MM.1S (cell line): Measurements from ENCODE around the gene HSD17B4.
"Not testable (repeated sequence)": the region's sequence is repeated elsewhere in the genome, so short reads cannot be mapped to it uniquely, and the experiment has no call there.

Experiments
- DNase-seq: peaks from one replicate; pipeline ENCODE4 v3.0.0-alpha.2; 2015
- H2AFZ ChIP-seq: fragments of 300-600 bp; sonication (generic); 2 replicates; pipeline ENCODE4 v1.6.0; 2016; ENCODE audit warnings: antibody characterized with exemption, low read length
- H3F3A ChIP-seq: fragments of 300-600 bp; sonication (generic); 2 replicates; pipeline ENCODE4 v1.6.1; 2016; ENCODE audit warnings: mild to moderate bottlenecking, antibody characterized with exemption, low read length, moderate library complexity, mixed read lengths; ENCODE audit not compliant: insufficient read depth
- H3K27ac ChIP-seq: fragments of 300-600 bp; sonication (generic); 2 replicates; pipeline ENCODE4 v1.5.1; 2016; ENCODE audit warnings: mild to moderate bottlenecking, low read length
- H3K27me3 ChIP-seq: fragments of 300-600 bp; sonication (generic); replicated peaks from 2 replicates; pipeline ENCODE4 v1.6.0; 2016; ENCODE audit warnings: low read length; ENCODE audit not compliant: insufficient read depth
- H3K36me3 ChIP-seq: fragments of 300-600 bp; sonication (generic); replicated peaks from 2 replicates; pipeline ENCODE4 v1.6.1; 2016; ENCODE audit warnings: mild to moderate bottlenecking, low read length, mixed read lengths; ENCODE audit not compliant: insufficient read depth
- H3K4me1 ChIP-seq: fragments of 300-600 bp; sonication (generic); 2 replicates; pipeline ENCODE4 v1.6.1; 2016; ENCODE audit warnings: low read length, mixed read lengths
- H3K4me2 ChIP-seq: fragments of 300-600 bp; sonication (generic); 2 replicates; pipeline ENCODE4 v1.6.0; 2016; ENCODE audit warnings: low read depth, low read length
- H3K4me3 ChIP-seq: fragments of 300-600 bp; sonication (generic); 2 replicates; pipeline ENCODE4 v1.5.1; 2016; ENCODE audit warnings: low read length, mixed read lengths
- H3K79me2 ChIP-seq: fragments of 300-600 bp; sonication (generic); 2 replicates; pipeline ENCODE4 v1.6.1; 2016; ENCODE audit warnings: mixed run types, low read length, mixed read lengths
- H3K9ac ChIP-seq: fragments of 300-600 bp; sonication (generic); 2 replicates; pipeline ENCODE4 v1.6.1; 2016; ENCODE audit warnings: low read length, mixed read lengths
- H3K9me2 ChIP-seq: fragments of 300-600 bp; sonication (generic); replicated peaks from 2 replicates; pipeline ENCODE4 v1.6.1; 2016; ENCODE audit warnings: mild to moderate bottlenecking, low read length, mixed read lengths; ENCODE audit not compliant: insufficient read depth
- H3K9me3 ChIP-seq: fragments of 300-600 bp; sonication (generic); replicated peaks from 2 replicates; pipeline ENCODE4 v1.6.1; 2016; ENCODE audit warnings: mild to moderate bottlenecking, low read length, mixed read lengths; ENCODE audit not compliant: insufficient read depth
- H4K20me1 ChIP-seq: fragments of 300-600 bp; sonication (generic); 2 replicates; pipeline ENCODE4 v1.6.1; 2016; ENCODE audit warnings: mild to moderate bottlenecking, low read length, moderate library complexity, mixed read lengths; ENCODE audit not compliant: insufficient read depth
- EZH2 ChIP-seq: fragments of 300-600 bp; sonication (generic); optimal IDR thresholded peaks from 2 replicates; pipeline ENCODE3; 2017; ENCODE audit warnings: low read depth, mild to moderate bottlenecking, antibody characterized with exemption, low read length, mixed read lengths
- EZH2phosphoT487 ChIP-seq: fragments of 300-600 bp; sonication (generic); IDR thresholded peaks from 2 replicates; pipeline ENCODE4 v1.6.1; 2018; ENCODE audit warnings: antibody characterized with exemption, low read length
- TF ChIP-seq, protein P1 (sequence below): fragments of 300-600 bp; sonication (generic); IDR thresholded peaks from 2 replicates; pipeline ENCODE4 v1.5.1; 2016; ENCODE audit warnings: antibody characterized with exemption, low read length, mixed read lengths

HSD17B4 gene

DNA sequence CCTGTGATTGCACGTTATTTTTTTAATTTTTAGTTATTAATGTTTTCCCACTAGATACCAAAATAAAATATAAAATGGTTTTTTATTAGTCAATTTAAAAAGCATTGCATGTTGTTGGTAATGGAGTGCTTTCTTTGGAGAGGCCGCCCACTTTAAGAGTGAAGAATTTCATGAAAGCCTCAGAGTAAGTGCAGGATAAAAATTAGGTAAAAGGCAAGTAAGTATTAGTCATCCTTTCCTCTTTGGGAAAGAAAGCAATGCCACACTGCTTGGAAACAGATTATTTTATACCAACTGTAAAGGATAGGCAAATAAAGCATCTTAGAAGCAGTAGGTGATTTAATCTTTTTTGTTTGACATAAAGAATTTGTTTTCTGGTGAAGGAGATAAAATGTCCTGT, 62.9 kb downstream of the HSD17B4 start:
- Histone ChIP-seq H3K27me3 (no peaks in the 10 kb centered on the region), H3K36me3 (no peaks in the 10 kb centered on the region), H3F3A (no peaks in the 10 kb centered on the region), H3K79me2 (no peaks in the 10 kb centered on the region), H3K9ac (no peak overlapping the region), H4K20me1 (no peaks in the 10 kb centered on the region), H2AFZ (no peak overlapping the region), H3K9me2 (no peaks in the 10 kb centered on the region), H3K27ac (no peak overlapping the region), H3K4me1 (no peaks in the 10 kb centered on the region), H3K9me3 (no peaks in the 10 kb centered on the region), H3K4me2 (no peak overlapping the region), H3K4me3 (no peak overlapping the region)
- no peak for DNase-seq
- TF ChIP-seq EZH2: no peak
- TF ChIP-seq EZH2phosphoT487: no peak
- TF ChIP-seq, protein P1, sequence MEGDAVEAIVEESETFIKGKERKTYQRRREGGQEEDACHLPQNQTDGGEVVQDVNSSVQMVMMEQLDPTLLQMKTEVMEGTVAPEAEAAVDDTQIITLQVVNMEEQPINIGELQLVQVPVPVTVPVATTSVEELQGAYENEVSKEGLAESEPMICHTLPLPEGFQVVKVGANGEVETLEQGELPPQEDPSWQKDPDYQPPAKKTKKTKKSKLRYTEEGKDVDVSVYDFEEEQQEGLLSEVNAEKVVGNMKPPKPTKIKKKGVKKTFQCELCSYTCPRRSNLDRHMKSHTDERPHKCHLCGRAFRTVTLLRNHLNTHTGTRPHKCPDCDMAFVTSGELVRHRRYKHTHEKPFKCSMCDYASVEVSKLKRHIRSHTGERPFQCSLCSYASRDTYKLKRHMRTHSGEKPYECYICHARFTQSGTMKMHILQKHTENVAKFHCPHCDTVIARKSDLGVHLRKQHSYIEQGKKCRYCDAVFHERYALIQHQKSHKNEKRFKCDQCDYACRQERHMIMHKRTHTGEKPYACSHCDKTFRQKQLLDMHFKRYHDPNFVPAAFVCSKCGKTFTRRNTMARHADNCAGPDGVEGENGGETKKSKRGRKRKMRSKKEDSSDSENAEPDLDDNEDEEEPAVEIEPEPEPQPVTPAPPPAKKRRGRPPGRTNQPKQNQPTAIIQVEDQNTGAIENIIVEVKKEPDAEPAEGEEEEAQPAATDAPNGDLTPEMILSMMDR: no peak

DNA sequence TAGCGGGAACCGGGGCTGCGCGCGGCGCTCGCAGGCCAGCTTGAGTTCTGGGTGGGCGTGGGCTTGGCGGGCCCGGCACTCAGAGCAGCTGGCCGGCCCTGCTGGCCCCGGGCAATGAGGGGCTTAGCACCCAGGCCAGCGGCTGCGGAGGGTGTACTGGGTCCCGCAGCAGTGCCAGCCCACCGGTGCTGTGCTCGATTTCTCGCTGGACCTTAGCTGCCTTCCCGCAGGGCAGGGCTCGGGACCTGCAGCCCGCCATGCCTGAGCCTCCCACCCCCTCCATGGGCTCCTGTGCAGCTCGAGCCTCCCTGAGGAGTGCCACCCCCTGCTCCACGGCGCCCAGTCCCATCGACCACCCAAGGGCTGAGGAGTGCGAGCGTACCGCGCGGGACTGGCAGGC, 64.8 kb downstream of the HSD17B4 start:
- H3K4me3 ChIP-seq, DNase-seq, H3K9ac ChIP-seq, H2AFZ ChIP-seq, H3K27ac ChIP-seq, H3K9me3 ChIP-seq, H3K79me2 ChIP-seq, H3K4me1 ChIP-seq, H3K36me3 ChIP-seq, H3K4me2 ChIP-seq, H3K27me3 ChIP-seq, H3F3A ChIP-seq, H3K9me2 ChIP-seq, H4K20me1 ChIP-seq: not testable (repeated sequence)

GRCh38 chr5:119521232-119521631, 68.9 kb downstream of the HSD17B4 start:
- Histone ChIP-seq H3K4me2 (no peak overlapping the region), H3K4me3 (no peak overlapping the region)

DNA sequence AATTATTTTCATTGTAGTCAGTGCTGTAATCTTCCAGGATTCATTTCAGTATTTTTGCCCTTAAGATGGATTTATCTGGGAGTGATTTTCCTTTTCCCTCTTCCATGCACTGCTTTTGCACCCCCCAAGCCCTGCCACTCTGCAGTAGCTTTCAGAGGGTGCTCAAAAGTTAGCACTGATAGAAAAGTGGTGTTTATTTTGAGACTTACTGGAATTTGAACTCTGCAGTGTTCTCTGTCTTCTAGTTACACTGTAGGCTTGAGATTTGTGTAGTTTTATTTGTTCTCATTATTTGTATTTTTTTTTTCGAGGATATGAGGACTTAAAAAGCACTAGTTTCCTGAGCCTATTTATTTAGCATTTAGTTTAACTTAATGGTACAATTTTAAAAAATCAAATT, 70.5 kb downstream of the HSD17B4 start:
- Histone ChIP-seq H3K36me3 (no peaks in the 10 kb centered on the region), H3F3A (no peaks in the 10 kb centered on the region), H3K9me2 (no peaks in the 10 kb centered on the region), H2AFZ (no peak overlapping the region), H3K79me2 (no peaks in the 10 kb centered on the region), H3K4me3 (no peak overlapping the region), H4K20me1 (no peaks in the 10 kb centered on the region), H3K27me3 (no peaks in the 10 kb centered on the region), H3K4me1 (no peaks in the 10 kb centered on the region), H3K4me2 (no peak overlapping the region), H3K9me3 (no peaks in the 10 kb centered on the region), H3K9ac (no peak overlapping the region), H3K27ac (no peak overlapping the region)
- TF ChIP-seq EZH2phosphoT487 (no peak), EZH2 (no peak)
- TF ChIP-seq, protein P1: no peak
- no peak for DNase-seq

More at GRCh38 chr5:119521232-119521631, 68.9 kb downstream of the HSD17B4 start:
- Histone ChIP-seq H2AFZ (no peak overlapping the region), H3K36me3 (no peaks in the 10 kb centered on the region), H3F3A (no peaks in the 10 kb centered on the region), H3K27me3 (no peaks in the 10 kb centered on the region), H3K27ac (no peak overlapping the region), H3K4me1 (no peaks in the 10 kb centered on the region), H3K9me3 (no peaks in the 10 kb centered on the region), H4K20me1 (no peaks in the 10 kb centered on the region), H3K9me2 (no peaks in the 10 kb centered on the region), H3K79me2 (no peaks in the 10 kb centered on the region), H3K9ac (no peak overlapping the region)
- TF ChIP-seq EZH2 (no peak), EZH2phosphoT487 (no peak)
- TF ChIP-seq, protein P1: no peak
- no peak for DNase-seq
